HG03196 (cell line): ENCODE data around the gene CDK2.
"Not testable (repeated sequence)": the region's sequence is repeated elsewhere in the genome, so short reads cannot be mapped to it uniquely, and the experiment has no call there.

Experiments used
- ATAC-seq: cut with Tn5 transposase; IDR thresholded peaks from one replicate; pipeline ENCODE4 v1.9.1; 2021; ENCODE audit not compliant: unreplicated experiment

Gene CDK2

GRCh38 chr12:55978393-55978792 lies 11.8 kb downstream of the CDK2 start:
- no peak for ATAC-seq

- no peak for ATAC-seq
These were observed 12.4 kb downstream of the CDK2 start for GRCh38 chr12:55979069-55979468.

GRCh38 chr12:55981882-55982281 lies 15.3 kb downstream of the CDK2 start:
- not testable (repeated sequence) for ATAC-seq

DNA sequence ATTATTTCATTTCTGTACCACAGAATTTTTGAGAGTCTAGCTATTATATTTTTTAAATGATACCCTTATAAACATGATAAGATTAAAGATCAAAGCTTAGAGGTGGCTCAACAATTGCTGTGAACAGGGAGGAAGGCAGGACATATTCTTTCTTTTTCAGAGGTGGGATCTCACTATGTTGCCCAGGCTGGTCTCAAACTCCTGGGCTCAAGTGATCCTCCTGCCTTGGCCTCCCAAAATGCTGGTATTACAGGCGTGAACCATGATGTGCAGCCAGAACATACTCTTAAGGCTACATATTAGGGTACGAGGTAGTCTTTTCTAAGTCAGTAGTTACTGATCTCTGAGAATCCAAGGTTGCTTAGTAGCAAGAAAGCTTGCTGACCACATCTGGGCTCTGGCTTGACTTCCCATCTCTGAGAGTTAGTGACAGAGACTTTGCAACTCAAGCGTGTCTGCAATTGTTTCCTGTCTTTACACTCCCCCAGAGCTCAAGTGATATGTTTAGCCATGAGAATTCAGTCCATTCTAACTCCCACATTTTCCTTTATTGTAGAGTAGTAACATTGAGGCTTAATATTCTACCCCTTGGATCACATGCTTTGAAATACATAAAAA lies 15.8 kb downstream of the CDK2 start:
- peak; percentile 68 for ATAC-seq

DNA sequence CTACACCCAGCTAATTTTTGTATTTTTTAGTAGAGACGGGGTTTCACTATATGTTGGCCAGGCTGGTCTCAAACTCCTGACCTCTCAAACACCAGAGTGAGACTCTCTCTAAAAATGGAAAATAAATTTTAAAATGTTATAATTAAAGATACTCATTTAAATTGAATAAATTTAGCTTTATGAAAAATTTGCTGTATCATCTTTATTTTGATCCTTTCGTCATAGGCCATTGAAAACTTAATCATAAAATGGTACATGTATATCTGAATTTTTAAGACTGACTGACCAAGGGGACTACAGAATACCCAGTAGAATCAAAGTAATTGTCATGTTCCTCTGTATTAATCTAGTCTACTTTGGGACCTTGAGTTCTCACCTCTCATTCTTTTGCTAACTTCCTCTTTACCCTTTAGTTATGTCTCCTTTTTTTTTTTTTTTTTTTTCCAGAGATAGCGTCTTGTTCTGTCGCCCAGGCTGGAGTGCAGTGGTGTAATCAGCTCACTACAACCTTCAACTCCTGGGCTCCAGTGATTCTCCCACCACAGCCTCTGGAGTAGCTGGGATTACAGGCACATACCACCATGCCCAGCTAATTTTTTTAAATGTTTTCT lies 16.7 kb downstream of the CDK2 start:
- no peak for ATAC-seq

DNA sequence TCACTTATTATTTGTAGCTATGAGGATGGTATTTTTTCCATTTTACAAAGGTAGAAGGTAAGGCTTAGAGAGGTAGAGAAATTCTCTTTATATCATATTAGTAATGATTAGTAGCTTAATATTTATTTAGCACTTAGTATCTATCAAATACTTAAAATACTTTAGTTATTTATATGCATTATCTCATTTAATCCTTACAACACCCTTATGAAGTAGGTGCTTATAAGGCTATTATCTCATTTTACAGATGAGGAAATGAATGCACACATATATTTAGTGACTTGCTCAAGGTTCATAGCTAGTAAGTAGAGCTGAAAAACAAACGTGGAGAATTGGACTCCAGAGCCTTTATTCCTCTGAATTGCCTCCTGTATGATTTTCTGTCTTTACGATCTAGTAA lies 18.2 kb downstream of the CDK2 start:
- ATAC-seq, result no peak

GRCh38 chr12:55985341-55985740 lies 18.7 kb downstream of the CDK2 start:
- no peak for ATAC-seq

DNA sequence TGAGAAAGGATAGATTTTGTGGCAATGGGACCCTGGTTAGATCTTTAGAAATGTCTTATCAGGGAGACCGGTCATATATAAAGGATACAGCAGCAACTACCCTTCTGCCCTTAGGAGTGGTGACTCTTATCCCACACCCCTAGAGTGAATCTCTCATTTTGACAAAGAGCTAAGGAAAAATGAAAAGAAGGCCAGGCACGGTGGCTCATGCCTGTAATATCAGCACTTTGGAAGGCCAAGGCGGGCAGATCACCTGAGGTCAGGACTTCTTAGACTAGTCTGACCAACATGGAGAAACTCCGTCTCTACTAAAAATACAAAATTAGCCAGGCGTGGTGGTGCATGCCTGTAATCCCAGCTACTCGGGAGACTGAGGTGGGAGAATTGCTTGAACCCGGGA lies 19.3 kb downstream of the CDK2 start:
- ATAC-seq, result not testable (repeated sequence)

DNA sequence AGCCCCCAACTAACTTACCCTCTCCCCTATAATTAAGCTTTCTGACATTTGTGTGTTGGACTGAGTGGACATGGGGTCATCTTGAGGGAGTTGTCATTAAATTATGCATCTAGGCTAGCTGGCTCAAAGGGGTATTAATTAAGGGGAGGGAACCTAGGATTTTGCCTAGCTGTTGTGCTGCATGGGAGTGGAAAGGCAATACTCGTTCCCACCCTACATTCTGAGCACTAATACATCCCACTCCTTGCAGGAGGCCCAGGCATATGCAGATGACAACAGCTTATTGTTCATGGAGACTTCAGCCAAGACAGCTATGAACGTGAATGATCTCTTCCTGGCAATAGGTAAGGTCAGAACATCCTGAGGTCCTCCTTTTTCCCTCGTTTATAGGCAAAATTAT lies 24.5 kb downstream of the CDK2 start:
- no peak for ATAC-seq

DNA sequence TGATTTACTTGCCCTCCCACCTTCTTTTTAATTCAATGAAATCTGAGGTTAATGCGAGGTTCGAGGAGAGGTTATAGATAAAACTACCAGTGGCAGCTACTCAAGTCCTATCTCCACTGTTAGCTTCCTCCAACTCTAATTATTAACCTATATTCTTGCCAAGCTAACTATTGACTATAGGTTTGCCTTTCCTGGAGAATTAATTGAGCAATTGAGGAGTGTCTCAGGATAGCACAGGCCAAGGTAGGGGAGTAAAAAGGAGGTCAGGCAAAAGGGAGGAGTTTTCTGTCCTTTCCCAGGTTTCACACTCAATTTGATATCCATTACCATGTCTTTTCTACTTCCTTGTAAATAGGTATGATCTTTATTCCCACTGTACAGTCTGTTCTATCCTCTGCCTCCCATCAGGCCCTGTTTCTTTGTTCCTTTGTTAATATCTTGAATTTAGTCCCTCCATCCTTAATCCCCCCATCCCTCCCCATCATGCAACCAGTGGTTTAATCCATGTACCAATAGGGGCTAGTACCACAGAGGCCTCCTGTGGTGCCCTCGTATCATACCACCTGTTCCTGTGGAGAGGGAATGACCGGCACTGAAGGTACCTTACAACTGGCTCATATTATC lies 26.7 kb downstream of the CDK2 start:
- no peak for ATAC-seq

DNA sequence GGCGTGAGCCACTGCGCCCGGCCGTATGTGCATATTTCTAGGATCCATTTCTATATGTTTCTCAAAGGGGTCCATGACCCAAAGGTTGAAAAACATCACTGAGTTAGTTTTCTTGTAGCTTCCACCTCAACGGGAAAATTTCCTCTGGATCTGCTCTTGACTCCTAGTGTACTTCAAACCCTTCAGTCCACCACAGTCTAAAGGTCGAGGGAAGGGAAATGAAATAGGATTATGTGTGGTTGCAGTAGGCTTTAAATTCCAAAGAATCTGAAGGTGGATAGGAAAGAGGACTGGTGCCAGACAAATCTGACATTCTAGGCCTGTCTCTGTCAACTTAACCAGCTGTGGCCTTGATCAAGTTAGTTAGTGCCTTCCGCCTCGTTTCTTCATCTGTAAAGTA lies 28.7 kb downstream of the CDK2 start:
- ATAC-seq, result no peak

DNA sequence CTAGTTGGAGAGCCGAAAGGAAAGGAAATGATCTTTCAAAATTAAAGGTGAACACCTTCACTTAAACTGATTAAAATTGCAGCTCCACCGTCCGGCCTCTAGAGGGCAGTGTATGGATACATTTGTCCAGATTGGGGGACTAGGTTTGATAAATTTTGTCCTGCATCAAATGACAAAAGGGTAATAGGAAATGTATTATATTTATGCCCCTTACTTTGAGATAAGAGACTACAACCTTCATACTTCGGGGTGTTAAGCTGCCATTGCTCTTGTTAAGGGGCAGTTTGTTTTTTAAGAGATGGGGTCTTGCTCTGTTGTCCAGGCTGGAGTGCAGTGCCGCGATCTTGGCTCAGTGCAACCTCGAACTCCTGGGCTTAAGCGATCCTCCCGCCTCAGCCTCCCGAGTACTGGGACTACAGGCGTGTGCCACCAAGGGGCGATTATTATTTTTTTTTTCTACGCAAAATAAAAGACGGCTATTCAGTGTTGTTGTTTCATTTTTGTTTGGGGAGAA lies 29.6 kb downstream of the CDK2 start:
- ATAC-seq, result no peak

DNA sequence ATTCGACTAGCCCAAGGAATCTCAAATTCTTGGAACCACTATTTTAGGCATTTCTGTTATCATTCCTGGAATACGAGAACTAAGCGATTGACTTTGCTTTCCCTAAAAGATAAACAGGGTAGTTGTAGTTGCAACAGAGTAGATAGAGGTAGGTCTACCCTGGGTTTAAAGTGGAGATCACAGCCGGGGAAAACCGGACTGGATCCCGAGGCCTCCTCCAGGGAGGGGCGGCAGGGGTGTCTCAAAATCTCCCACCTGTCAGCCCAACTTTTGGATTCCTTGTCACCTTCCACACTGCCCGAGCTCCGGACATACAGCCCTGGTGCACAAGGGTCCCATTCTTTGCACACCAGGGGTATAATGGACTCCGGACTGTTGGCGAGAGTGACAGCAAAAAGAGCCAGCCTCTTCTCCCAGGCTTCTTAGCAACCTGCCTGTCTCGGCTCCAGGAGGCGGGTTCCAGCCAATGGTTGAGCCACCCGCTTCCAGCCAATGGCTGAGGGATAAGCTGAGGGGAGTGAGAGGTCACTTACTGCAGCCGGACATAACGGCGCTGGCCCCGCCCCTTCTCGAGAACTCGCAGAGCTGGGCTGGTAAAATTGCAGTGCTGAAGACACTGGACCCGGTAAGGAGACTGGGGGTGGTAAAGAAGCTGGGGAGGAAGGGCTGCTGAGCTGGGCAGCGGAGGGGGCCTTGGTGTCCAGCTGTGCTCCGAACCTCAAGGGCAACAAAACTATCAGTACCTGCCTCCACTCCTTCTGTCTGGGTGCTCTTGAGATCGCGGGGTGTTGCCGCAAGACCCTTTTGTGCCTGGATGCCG lies 30.3 kb downstream of the CDK2 start, which contains the start of gene SUOX:
SUOX (plus strand) TSS at position 562 of the 820 bp plus-strand sequence. CDS start 4,946 bp downstream, outside the sequence.
- ATAC-seq, result peak; percentile 99

- ATAC-seq, result no peak
These were observed 30.9 kb downstream of the CDK2 start for GRCh38 chr12:55997535-55997859.

DNA sequence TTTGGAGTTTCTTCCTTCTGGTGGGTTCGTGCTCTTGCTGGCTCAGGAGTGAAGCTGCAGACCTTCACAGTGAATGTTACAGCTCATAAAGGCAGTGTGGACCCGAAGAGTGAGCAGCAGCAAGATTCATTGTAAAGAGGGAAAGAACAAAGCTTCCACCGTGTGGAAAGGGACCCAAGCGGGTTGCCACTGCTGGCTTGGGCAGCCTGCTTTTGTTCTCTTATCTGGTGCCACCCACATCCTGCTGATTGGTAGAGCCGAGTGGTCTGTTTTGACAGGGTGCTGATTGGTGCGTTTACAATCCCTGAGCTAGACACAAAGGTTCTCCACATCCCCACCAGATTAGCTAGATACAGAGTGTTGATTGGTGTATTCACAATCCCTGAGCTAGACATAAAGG lies 32.9 kb downstream of the CDK2 start:
- not testable (repeated sequence) for ATAC-seq

- ATAC-seq, result not testable (repeated sequence)
These were observed 33.4 kb downstream of the CDK2 start for GRCh38 chr12:55999999-56000540.

DNA sequence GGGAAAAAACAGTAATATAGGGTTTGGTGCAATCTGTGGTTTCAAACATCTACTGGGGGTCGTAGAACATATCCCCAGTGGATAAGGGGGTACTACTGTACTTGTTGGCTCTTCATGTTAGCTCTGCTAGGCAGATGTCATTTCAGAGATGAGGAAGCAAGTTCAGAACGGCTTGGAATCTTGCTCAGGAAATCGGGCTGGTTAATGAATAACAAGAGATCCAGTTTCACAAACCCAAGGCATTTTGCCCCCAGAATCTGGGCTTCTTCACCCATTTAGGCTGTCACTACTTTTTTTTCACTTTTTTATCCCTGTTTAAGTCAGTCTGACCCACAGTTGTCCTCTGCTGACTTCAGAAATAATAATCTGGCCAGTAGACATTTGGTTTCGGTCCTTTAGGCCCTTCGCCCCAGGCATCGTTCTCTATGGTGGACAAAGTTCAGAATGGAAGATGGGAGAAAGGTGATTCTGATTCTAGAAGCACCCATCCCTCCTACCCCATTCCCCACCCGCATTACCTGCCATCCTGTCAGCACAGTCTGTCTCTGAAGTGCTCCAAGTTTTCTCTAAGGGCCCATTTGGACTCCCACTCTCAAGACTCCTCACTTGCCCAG lies 35.0 kb downstream of the CDK2 start:
- ATAC-seq, result no peak

- not testable (repeated sequence) for ATAC-seq
These were observed 36.7 kb downstream of the CDK2 start for GRCh38 chr12:56003376-56003775.

GRCh38 chr12:56004211-56004610 lies 37.6 kb downstream of the CDK2 start:
- no peak for ATAC-seq
